T-cell (primary cell): Measurements from ENCODE around the gene SRPRB. TPM values are rescaled to one million over a fixed set of nuclear protein-coding genes. Genes with fewer than 3 reads are reported as not detected.

ENCODE experiments used
- ATAC-seq, 4 experiments: fragments of 200-7000 bp in 3 of 4; fragments of 150-1000 bp in 1 of 4; cut with Tn5 transposase; replicated peaks in 1 of 4; 1 replicate in 3 of 4; 2 replicates in 1 of 4; pipeline ENCODE4 v1.10.0; 2021; ENCODE audit warnings: moderate library complexity in 3 of 4, mild to moderate bottlenecking in 2 of 4, moderate number of reproducible peaks in 1 of 4
- CTCF ChIA-PET, 2 donors: fragments of 300-600 bp; sonication (Branson Sonifier 250); formaldehyde crosslinking; loops; one replicate each; lab custom pipeline; 2022; ENCODE audit warnings: antibody characterized with exemption in 2 of 2; lab: Charles Lee
- POLR2A ChIA-PET, 2 donors: fragments of 300-600 bp; sonication (Branson Sonifier 250); formaldehyde crosslinking; loops; one replicate each; lab custom pipeline; 2022; ENCODE audit warnings: antibody characterized with exemption in 2 of 2; lab: Charles Lee
- DNase-seq, 35 experiments: peaks; one replicate each; pipeline versions ENCODE4 v3.0.0 to v3.0.0-alpha.2; 2013 to 2023
- H3K27ac ChIP-seq: one replicate; pipeline ENCODE4 v1.5.1; 2013; ENCODE audit warnings: low read length
- H3K27me3 ChIP-seq, 2 experiments: replicated peaks in 1 of 2; 1 replicate in 1 of 2; 2 replicates in 1 of 2; pipeline versions ENCODE4 v1.6.1 to v1.7.0; 2013; ENCODE audit warnings: low read length in 1 of 2, mixed read lengths in 1 of 2; ENCODE audit not compliant: control insufficient read depth in 2 of 2, insufficient read depth in 2 of 2; ENCODE audit errors: extremely low read depth in 1 of 2
- H3K36me3 ChIP-seq, 2 donors: 1 replicate in 1 of 2; 2 replicates in 1 of 2; pipeline versions ENCODE4 v1.6.1 to v1.7.0; 2013; ENCODE audit warnings: low read length in 1 of 2; ENCODE audit not compliant: control insufficient read depth in 2 of 2, insufficient read depth in 1 of 2; ENCODE audit errors: extremely low read depth in 1 of 2
- H3K4me1 ChIP-seq, 2 experiments: 1 replicate in 1 of 2; 2 replicates in 1 of 2; pipeline versions ENCODE4 v1.6.1 to v1.7.0; 2013; ENCODE audit warnings: low read length in 2 of 2, mixed read lengths in 1 of 2; ENCODE audit not compliant: insufficient read depth in 2 of 2, control insufficient read depth in 1 of 2; ENCODE audit errors: extremely low read depth in 1 of 2
- H3K4me3 ChIP-seq, 2 donors: 1 replicate in 1 of 2; 2 replicates in 1 of 2; pipeline versions ENCODE4 v1.5.1 to v1.7.0; 2013; ENCODE audit warnings: mild to moderate bottlenecking in 2 of 2, low read length in 1 of 2, moderate library complexity in 1 of 2; ENCODE audit not compliant: control insufficient read depth in 1 of 2; ENCODE audit errors: extremely low read depth in 1 of 2
- H3K9me3 ChIP-seq: 2 replicates; pipeline ENCODE4 v1.7.0; 2013
- H3K27ac Mint-ChIP-seq, 2 donors: one replicate each; pipeline ENCODE4 v1.8.0; 2020 to 2021; ENCODE audit warnings: mild to moderate bottlenecking in 2 of 2, mixed read lengths in 2 of 2
- H3K27me3 Mint-ChIP-seq, 2 donors: one replicate each; pipeline ENCODE4 v1.8.0; 2021 to 2022; ENCODE audit warnings: mixed read lengths in 2 of 2
- H3K36me3 Mint-ChIP-seq: one replicate; pipeline ENCODE4 v1.8.0; 2021; ENCODE audit warnings: mixed read lengths
- H3K4me1 Mint-ChIP-seq, 3 donors: one replicate each; pipeline ENCODE4 v1.8.0; 2020 to 2022; ENCODE audit warnings: mixed read lengths in 3 of 3, mild to moderate bottlenecking in 1 of 3
- H3K4me3 Mint-ChIP-seq, 3 donors: one replicate each; pipeline ENCODE4 v1.8.0; 2020 to 2022; ENCODE audit warnings: mild to moderate bottlenecking in 3 of 3, mixed read lengths in 3 of 3, moderate library complexity in 3 of 3
- H3K9me3 Mint-ChIP-seq, 3 donors: one replicate each; pipeline ENCODE4 v1.8.0; 2020 to 2022; ENCODE audit warnings: mixed read lengths in 3 of 3
- WGBS: methylation state at CpG from one replicate; pipeline ENCODE4 v1.1.5; 2013; ENCODE audit warnings: missing lambda C conversion rate; ENCODE audit not compliant: insufficient coverage; 5-methylcytosine and 5-hydroxymethylcytosine counted together
- total RNA-seq, 35 experiments: library from RNA in 6 of 35; stranded (reverse) in 6 of 35; fragments of 120-200 nt in 1 of 35; gene quantifications; one replicate each; pipeline versions ENCODE4 v1.2.1 to v1.2.4 and lab custom pipeline; 2013 to 2026

Gene SRPRB
- total RNA-seq, 5 donors from 2014 or later (not counting 1 experiment from before 2014, with no cell fraction given) = 26.9 to 50.3 (median 45.6) TPM

- Histone ChIP-seq H3K27me3 (no peaks in the 10 kb centered on the region), H3K36me3 (no peaks in the 10 kb centered on the region), H3K27ac (no peak overlapping the region), H3K9me3 (no peaks in the 10 kb centered on the region), H3K4me3 (no peak overlapping the region), H3K4me1 (no peaks in the 10 kb centered on the region)
- Mint-ChIP-seq H3K27me3 (peaks cover 8 to 32% of the 10 kb centered on the region in 2 donors), H3K27ac (no peak overlapping the region), H3K4me1 (no peaks in the 10 kb centered on the region), H3K4me3 (no peak overlapping the region), H3K36me3 (no peaks in the 10 kb centered on the region), H3K9me3 (no peaks in the 10 kb centered on the region)
- no peak for ATAC-seq
- 67% methylated on average over 1 of the region's 1 CpG for WGBS
- no peak for DNase-seq
- ChIA-PET POLR2A (no interaction called here), CTCF (no interaction called here)
Measured at GRCh38 chr3:133767607-133768006, 38.0 kb upstream of the SRPRB start.

GRCh38 chr3:133769536-133769935 lies 36.1 kb upstream of the SRPRB start:
- no CpG with 5 or more reads among the region's 3 CpGs for WGBS
- no peaks in the 10 kb centered on the region for H3K4me1 ChIP-seq
- H3K4me3 ChIP-seq = no peak overlapping the region
- Mint-ChIP-seq H3K27me3 (peaks cover 6 to 26% of the 10 kb centered on the region in 2 donors), H3K36me3 (no peaks in the 10 kb centered on the region), H3K27ac (no peak overlapping the region), H3K9me3 (no peaks in the 10 kb centered on the region), H3K4me3 (no peak overlapping the region), H3K4me1 (no peaks in the 10 kb centered on the region)
- no peaks in the 10 kb centered on the region for H3K36me3 ChIP-seq
- H3K9me3 ChIP-seq = no peaks in the 10 kb centered on the region
- H3K27ac ChIP-seq = no peak overlapping the region
- ChIA-PET POLR2A (no interaction called here), CTCF (no interaction called here)
- no peaks in the 10 kb centered on the region for H3K27me3 ChIP-seq
- no peak for DNase-seq
- ATAC-seq = no peak

GRCh38 chr3:133773732-133774131 lies 31.9 kb upstream of the SRPRB start:
- no peaks in the 10 kb centered on the region for H3K4me1 ChIP-seq

GRCh38 chr3:133775309-133775708 lies 30.3 kb upstream of the SRPRB start:
- H3K27me3 Mint-ChIP-seq = peaks cover 24 to 36% of the 10 kb centered on the region in 2 donors
- H3K4me1 ChIP-seq = no peaks in the 10 kb centered on the region
- H3K9me3 ChIP-seq = no peaks in the 10 kb centered on the region
- no peaks in the 10 kb centered on the region for H3K36me3 Mint-ChIP-seq
- H3K4me3 ChIP-seq = no peak overlapping the region
- H3K4me1 Mint-ChIP-seq = no peaks in the 10 kb centered on the region
- no peaks in the 10 kb centered on the region for H3K36me3 ChIP-seq
- peaks cover 0 to 8% of the 10 kb centered on the region in 2 experiments for H3K27me3 ChIP-seq
- H3K27ac ChIP-seq = no peak overlapping the region
- DNase-seq (no peak), ATAC-seq (no peak)
- ChIA-PET POLR2A (no interaction called here), CTCF (no interaction called here)
- H3K4me3 Mint-ChIP-seq = no peak overlapping the region
- WGBS = 88% methylated on average over 8 of the region's 9 CpGs
- no peak overlapping the region for H3K27ac Mint-ChIP-seq
- no peaks in the 10 kb centered on the region for H3K9me3 Mint-ChIP-seq

More at GRCh38 chr3:133773732-133774131, 31.9 kb upstream of the SRPRB start:
- WGBS = 40% methylated on average over 1 of the region's 3 CpGs
- Histone ChIP-seq H3K4me3 (no peak overlapping the region), H3K9me3 (no peaks in the 10 kb centered on the region), H3K36me3 (no peaks in the 10 kb centered on the region), H3K27ac (no peak overlapping the region), H3K27me3 (peaks cover 0 to 8% of the 10 kb centered on the region in 2 experiments)
- CTCF ChIA-PET = interaction anchor here in 1 of 2 donors (0.7 kb wide), 1 partner anchor 226 kb away, joined by 3 read pairs; no protein-coding TSS in a partner anchor
- no peak overlapping the region for H3K27ac Mint-ChIP-seq
- no peaks in the 10 kb centered on the region for H3K4me1 Mint-ChIP-seq
- DNase-seq = no peak
- H3K36me3 Mint-ChIP-seq = no peaks in the 10 kb centered on the region
- H3K4me3 Mint-ChIP-seq = no peak overlapping the region
- ATAC-seq = no peak
- POLR2A ChIA-PET = interaction anchor here in 1 of 2 donors (0.5 kb wide), 1 partner anchor 319 kb away, joined by 6 read pairs; no protein-coding TSS in a partner anchor
- peaks cover 15 to 23% of the 10 kb centered on the region in 2 donors for H3K27me3 Mint-ChIP-seq
- H3K9me3 Mint-ChIP-seq = no peaks in the 10 kb centered on the region

- no peaks in the 10 kb centered on the region for H3K36me3 ChIP-seq
- H3K27ac ChIP-seq = no peak overlapping the region
- Mint-ChIP-seq H3K4me3 (no peak overlapping the region), H3K27me3 (peaks cover 24 to 36% of the 10 kb centered on the region in 2 donors), H3K9me3 (no peaks in the 10 kb centered on the region), H3K27ac (no peak overlapping the region), H3K4me1 (no peaks in the 10 kb centered on the region), H3K36me3 (no peaks in the 10 kb centered on the region)
- H3K4me3 ChIP-seq = no peak overlapping the region
- peaks cover 0 to 11% of the 10 kb centered on the region in 2 experiments for H3K27me3 ChIP-seq
- H3K9me3 ChIP-seq = no peaks in the 10 kb centered on the region
- CTCF ChIA-PET = interaction anchor here in 1 of 2 donors (0.6 kb wide), 1 partner anchor 255 kb away, joined by 3 read pairs; no protein-coding TSS in a partner anchor
- no peaks in the 10 kb centered on the region for H3K4me1 ChIP-seq
- WGBS = 100% methylated on average over 3 of the region's 5 CpGs
- ATAC-seq (no peak), DNase-seq (no peak)
- POLR2A ChIA-PET = no interaction called here
Measured at GRCh38 chr3:133775835-133776234, 29.8 kb upstream of the SRPRB start.

- no peaks in the 10 kb centered on the region for H3K36me3 ChIP-seq
- H3K4me3 ChIP-seq = no peak overlapping the region
- ChIA-PET POLR2A (no interaction called here), CTCF (no interaction called here)
- 92% methylated on average over 2 of the region's 7 CpGs for WGBS
- no peaks in the 10 kb centered on the region for H3K9me3 ChIP-seq
- no peak for DNase-seq
- Mint-ChIP-seq H3K4me1 (no peaks in the 10 kb centered on the region), H3K4me3 (no peak overlapping the region), H3K27me3 (peaks cover 26 to 34% of the 10 kb centered on the region in 2 donors), H3K27ac (no peak overlapping the region), H3K36me3 (no peaks in the 10 kb centered on the region), H3K9me3 (no peaks in the 10 kb centered on the region)
- ATAC-seq = no peak
- H3K4me1 ChIP-seq = no peaks in the 10 kb centered on the region
- H3K27ac ChIP-seq = no peak overlapping the region
- peaks cover 0 to 14% of the 10 kb centered on the region in 2 experiments for H3K27me3 ChIP-seq
Measured at GRCh38 chr3:133776794-133777438, 28.7 kb upstream of the SRPRB start.
